Measurements from ENCODE around the gene SYPL1.

- no peak for TF ChIP-seq CTCF (IDR thresholded peaks at IDR 0.05 in 2 of 3, conservative IDR thresholded peaks at IDR 0.05 in 1 of 3; ENCODE audit: borderline replicate concordance in 1 of 3, insufficient read depth in 1 of 3, low read depth in 2 of 3, low read length in 2 of 3)
- no peak for TF ChIP-seq RAD21 (IDR thresholded peaks at IDR 0.05; ENCODE audit: low read depth)
- TF ChIP-seq POLR2A (IDR thresholded peaks at IDR 0.05; ENCODE audit: borderline replicate concordance, extremely low read depth, insufficient read depth, insufficient read length): no peak
- TF ChIP-seq SP1 (IDR thresholded peaks at IDR 0.05; ENCODE audit: low read depth): no peak
- no peak for TF ChIP-seq TCF7L2 (IDR thresholded peaks at IDR 0.05; ENCODE audit: borderline replicate concordance, extremely low read depth, insufficient read depth, insufficient read length)
- TF ChIP-seq ZBTB33 (IDR thresholded peaks at IDR 0.05; ENCODE audit: extremely low read depth, insufficient replicate concordance, low read length): no peak
- TF ChIP-seq REST (IDR thresholded peaks at IDR 0.05; ENCODE audit: low read depth): no peak
- TF ChIP-seq ATF3 (IDR thresholded peaks at IDR 0.05): no peak
- TF ChIP-seq EZH2 (IDR thresholded peaks at IDR 0.05): no peak
Observed at GRCh38 chr7:106140406-106141173, 28.5 kb upstream of the SYPL1 start.

Data from HCT116 (cell line).